Endothelial cell of umbilical vein (primary cell): ENCODE measurements around the gene PTPN12. TPM values are rescaled to one million over a fixed set of nuclear protein-coding genes. Genes with fewer than 3 reads are reported as not detected.

ENCODE experiments used
- BruUV-seq: library from RNA; stranded (reverse); fragments of 400-500 nt; replicated peaks from 2 replicates; lab custom pipeline; 2021; lab: Mats Ljungman, UMichigan
- CTCF ChIA-PET: fragments of 300-600, 350-600 bp; sonication (Branson Sonifier 250); formaldehyde crosslinking; loops from one replicate; lab custom pipeline; 2021; ENCODE audit warnings: antibody characterized with exemption, inconsistent platforms; lab: Charles Lee
- POLR2A ChIA-PET: fragments of 300-600, 350-600 bp; sonication (Branson Sonifier 250); formaldehyde crosslinking; loops from one replicate; lab custom pipeline; 2021; ENCODE audit warnings: antibody characterized with exemption, inconsistent platforms; lab: Charles Lee
- DNase-seq: peaks from one replicate; pipeline ENCODE4 v3.0.0-alpha.2; 2011; ENCODE audit warnings: low read depth, low spot score
- FAIRE-seq: peaks from 2 replicates; lab custom pipeline; 2011; peaks lifted over from hg19 to GRCh38; lab: Jason Lieb, UNC
- H2AFZ ChIP-seq: 2 replicates; pipeline ENCODE4 v1.6.0; 2012; ENCODE audit warnings: low read depth, low read length, control low read depth, inconsistent platforms
- H3K27ac ChIP-seq: 2 replicates; pipeline ENCODE4 v1.5.1; 2011; ENCODE audit warnings: low read depth, mild to moderate bottlenecking, control low read depth, low read length, moderate library complexity; ENCODE audit not compliant: insufficient read depth
- H3K27me3 ChIP-seq, 2 experiments: 2 replicates each; pipeline versions ENCODE4 v1.6.0 to v1.6.1; 2011; ENCODE audit warnings: low read length in 2 of 2, mixed read lengths in 1 of 2; ENCODE audit not compliant: control insufficient read depth in 2 of 2, insufficient read depth in 2 of 2
- H3K36me3 ChIP-seq, 2 experiments: 2 replicates in 1 of 2; 3 replicates in 1 of 2; pipeline ENCODE4 v1.5.1; 2011; ENCODE audit warnings: low read length in 2 of 2, mild to moderate bottlenecking in 1 of 2, moderate library complexity in 1 of 2; ENCODE audit not compliant: control insufficient read depth in 2 of 2, insufficient read depth in 2 of 2; ENCODE audit errors: extremely low read depth in 1 of 2
- H3K4me1 ChIP-seq: 3 replicates; pipeline ENCODE4 v1.5.1; 2011; ENCODE audit warnings: mild to moderate bottlenecking, low read length; ENCODE audit not compliant: control insufficient read depth, insufficient read depth; ENCODE audit errors: extremely low read depth
- H3K4me2 ChIP-seq: 2 replicates; pipeline ENCODE4 v1.6.1; 2011; ENCODE audit warnings: low read length, control low read depth, mixed read lengths; ENCODE audit not compliant: insufficient read depth
- H3K4me3 ChIP-seq, 3 experiments: fragments of 200-600 bp in 1 of 3; sonication (generic), shearing (Covaris generic) in 1 of 3; replicated peaks in 1 of 3; 2 replicates each; pipeline ENCODE4 v1.5.1; 2011 to 2016; ENCODE audit warnings: control low read depth in 3 of 3, low read length in 3 of 3, mild to moderate bottlenecking in 2 of 3, inconsistent platforms in 1 of 3, low read depth in 1 of 3, moderate library complexity in 1 of 3; ENCODE audit not compliant: insufficient read depth in 1 of 3
- H3K79me2 ChIP-seq: 2 replicates; pipeline ENCODE4 v1.6.0; 2012; ENCODE audit warnings: low read length, inconsistent platforms; ENCODE audit not compliant: control insufficient read depth, insufficient read depth
- H3K9ac ChIP-seq: replicated peaks from 2 replicates; pipeline ENCODE3; 2011; ENCODE audit warnings: low read length, control low read depth; ENCODE audit not compliant: insufficient read depth; ENCODE audit errors: extremely low read depth
- H3K9me1 ChIP-seq: replicated peaks from 3 replicates; pipeline ENCODE4 v1.6.0; 2011; ENCODE audit warnings: mild to moderate bottlenecking, low read length; ENCODE audit not compliant: control insufficient read depth, insufficient read depth; ENCODE audit errors: extremely low read depth
- H3K9me3 ChIP-seq: replicated peaks from 2 replicates; pipeline ENCODE4 v1.5.1; 2012; ENCODE audit warnings: low read length, inconsistent platforms; ENCODE audit not compliant: control insufficient read depth, insufficient read depth
- H4K20me1 ChIP-seq: replicated peaks from 2 replicates; pipeline ENCODE3; 2011; ENCODE audit warnings: mild to moderate bottlenecking, low read length; ENCODE audit not compliant: control insufficient read depth, insufficient read depth; ENCODE audit errors: extremely low read depth
- CTCF ChIP-seq, 2 donors: IDR thresholded peaks; 1 replicate in 1 of 2; 2 replicates in 1 of 2; pipeline ENCODE4 v1.5.1; 2011; ENCODE audit warnings: low read length in 2 of 2, mild to moderate bottlenecking in 2 of 2, moderate library complexity in 2 of 2, control low read depth in 1 of 2, inconsistent platforms in 1 of 2, low read depth in 1 of 2; ENCODE audit not compliant: insufficient read depth in 1 of 2; ENCODE audit errors: extremely low read depth in 1 of 2
- EZH2 ChIP-seq: IDR thresholded peaks from 2 replicates; pipeline ENCODE4 v1.6.1; 2012; ENCODE audit warnings: borderline replicate concordance, low read depth, mild to moderate bottlenecking, moderate library complexity, low read length, inconsistent platforms; ENCODE audit not compliant: severe bottlenecking
- FOS ChIP-seq: IDR thresholded peaks from 2 replicates; pipeline ENCODE4 v1.6.1; 2011; ENCODE audit warnings: mild to moderate bottlenecking, low read length, moderate library complexity, borderline replicate concordance; ENCODE audit not compliant: insufficient read depth
- GATA2 ChIP-seq: IDR thresholded peaks from 2 replicates; pipeline ENCODE4 v1.7.0; 2011; ENCODE audit warnings: low read depth, mild to moderate bottlenecking, moderate library complexity, mixed read lengths, low read length; ENCODE audit not compliant: insufficient read length, insufficient read depth
- JUN ChIP-seq: IDR thresholded peaks from 2 replicates; pipeline ENCODE4 v1.6.1; 2011; ENCODE audit warnings: borderline replicate concordance, low read depth; ENCODE audit not compliant: insufficient read length, insufficient read depth
- MYC ChIP-seq: IDR thresholded peaks from one replicate; pipeline ENCODE4 v1.6.1; 2011; ENCODE audit warnings: mild to moderate bottlenecking, low read depth, low read length
- POLR2A ChIP-seq: IDR thresholded peaks from 2 replicates; pipeline ENCODE4 v1.6.1; 2012; ENCODE audit warnings: low read depth, mild to moderate bottlenecking, control low read depth, low read length
- POLR2AphosphoS5 ChIP-seq: IDR thresholded peaks from 2 replicates; pipeline ENCODE4 v1.6.1; 2012; ENCODE audit warnings: low read depth, mild to moderate bottlenecking, control low read depth, low read length, moderate library complexity; ENCODE audit not compliant: insufficient read depth
- dilution Hi-C: fragments of 300-500 bp; cut with MboI; formaldehyde crosslinking; loops from one replicate; pipeline ENCODE4 v1.15.0; 2019; ENCODE audit warnings: low sequenced_read_pairs; ENCODE audit not compliant: extremely low pct_ligation_motif_present
- intact Hi-C: fragments of 100-400 bp; cut with micrococcal nuclease; formaldehyde crosslinking; loops from one replicate; pipeline ENCODE4 v1.10.0; 2022
- polyA plus RNA-seq, 4 experiments: library from polyadenylated mRNA; depleted of rRNA in 3 of 4; stranded (reverse) in 3 of 4; unstranded in 1 of 4; fragments of >200 nt; gene quantifications; 2 replicates each; pipeline versions ENCODE4 v1.2.1 to v1.2.3, GENCODE V29; 2011 to 2012; ENCODE audit warnings: missing spikeins in 1 of 4
- total RNA-seq: library from RNA; stranded (reverse); gene quantifications from 2 replicates; pipeline ENCODE4 v1.2.3, GENCODE V29; 2021
- TF ChIP-seq, protein P1 (sequence below): IDR thresholded peaks from 2 replicates; pipeline ENCODE4 v1.6.1; 2011; ENCODE audit not compliant: insufficient read depth, insufficient read length

Gene PTPN12
- total and polyA plus RNA-seq, 2 donors (not counting 3 experiments of a cell fraction or from before 2014, with no cell fraction given): 30.6 to 137 TPM

DNA sequence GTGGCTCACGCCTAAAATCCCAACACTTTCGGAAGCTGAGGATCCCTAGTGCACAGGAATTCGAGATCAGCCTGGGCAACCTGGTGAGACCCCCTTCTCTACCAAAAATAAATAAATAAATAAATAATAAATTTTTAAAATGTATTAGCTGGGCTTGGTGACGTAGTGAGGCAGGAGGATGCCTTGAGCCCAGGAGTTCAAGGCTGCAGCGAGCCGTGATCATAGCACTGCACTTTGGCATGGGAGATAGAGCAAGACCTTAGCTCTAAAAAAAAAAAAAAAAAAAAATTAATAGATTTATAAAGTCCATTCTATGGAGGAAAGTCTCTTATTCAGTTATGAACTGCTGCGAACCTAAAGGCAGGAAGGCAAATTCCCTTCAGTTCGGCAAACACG, 1.1 kb upstream of the PTPN12 start:
- peaks cover under 1% of the 10 kb centered on the region for H4K20me1 ChIP-seq
- intact Hi-C loops: loop anchor here (1.0 to 5.0 kb wide), 8 partner anchors 61 to 414 kb away; partner anchors contain the start of genes CCDC146, PHTF2, RSBN1L and TMEM60
- no peaks in the 10 kb centered on the region for H3K9me3 ChIP-seq
- ChIA-PET CTCF (interaction anchor here (0.6 to 1.5 kb wide), 3 partner anchors 13 to 116 kb away, joined by 3 to 5 read pairs (median 3); no protein-coding TSS in a partner anchor), POLR2A (no interaction called here)
- BruUV-seq: no TSS peak
- peak overlapping the region; percentile 33 for H3K27ac ChIP-seq
- DNase-seq: no peak
- no peaks in the 10 kb centered on the region for H3K36me3 ChIP-seq
- H3K4me1 ChIP-seq: peaks cover 17% of the 10 kb centered on the region
- H3K4me3 ChIP-seq: peak overlapping the region in 2 of 3 experiments; percentile 50 to 64
- no peak for FAIRE-seq
- H3K79me2 ChIP-seq: peaks cover 32% of the 10 kb centered on the region
- no peaks in the 10 kb centered on the region for H3K9me1 ChIP-seq
- dilution Hi-C loops: no loop called here
- peak overlapping the region; percentile 69 for H3K9ac ChIP-seq
- H3K27me3 ChIP-seq: no peaks in the 10 kb centered on the region
- TF ChIP-seq GATA2: no peak
- TF ChIP-seq, protein P1, sequence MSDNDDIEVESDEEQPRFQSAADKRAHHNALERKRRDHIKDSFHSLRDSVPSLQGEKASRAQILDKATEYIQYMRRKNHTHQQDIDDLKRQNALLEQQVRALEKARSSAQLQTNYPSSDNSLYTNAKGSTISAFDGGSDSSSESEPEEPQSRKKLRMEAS: no peak
- TF ChIP-seq POLR2AphosphoS5: no peak
- no peak for TF ChIP-seq MYC
- TF ChIP-seq CTCF (IDR thresholded peaks at IDR 0.05; ENCODE audit: extremely low read depth in 1 of 2, insufficient read depth in 1 of 2, low read depth in 1 of 2, low read length in 2 of 2): no peak
- no peak for TF ChIP-seq FOS
- TF ChIP-seq EZH2: no peak
- no peak for TF ChIP-seq JUN
- TF ChIP-seq POLR2A: no peak
- H2AFZ ChIP-seq: peak overlapping the region; percentile 58
- peak overlapping the region; percentile 64 for H3K4me2 ChIP-seq
